GM19351 (cell line): Measurements from ENCODE around the gene PLCXD1.
"Not testable (repeated sequence)": the region's sequence is repeated elsewhere in the genome, so short reads cannot be mapped to it uniquely, and the experiment has no call there.

Experiments
- ATAC-seq: cut with Tn5 transposase; IDR thresholded peaks from one replicate; pipeline ENCODE4 v1.9.1; 2021; ENCODE audit warnings: mild to moderate bottlenecking, moderate library complexity; ENCODE audit not compliant: unreplicated experiment

Gene PLCXD1

GRCh38 chrX:290476-291166 is 9.4 kb downstream of the PLCXD1 start:
- ATAC-seq = no peak

GRCh38 chrX:291411-291901 is 10.3 kb downstream of the PLCXD1 start:
- ATAC-seq = no peak

- no peak for ATAC-seq
Observed at GRCh38 chrX:292900-293897, 12.0 kb downstream of the PLCXD1 start.

GRCh38 chrX:295136-295535 is 14.0 kb downstream of the PLCXD1 start:
- ATAC-seq = no peak

GRCh38 chrX:298993-299392 is 17.8 kb downstream of the PLCXD1 start:
- no peak for ATAC-seq

- no peak for ATAC-seq
Observed at GRCh38 chrX:300334-300733, 19.2 kb downstream of the PLCXD1 start.

- no peak for ATAC-seq
Observed at GRCh38 chrX:302975-303374, 21.8 kb downstream of the PLCXD1 start.

- ATAC-seq = not testable (repeated sequence)
Observed at GRCh38 chrX:305781-306613, 24.8 kb downstream of the PLCXD1 start.

GRCh38 chrX:306614-307251 is 25.6 kb downstream of the PLCXD1 start:
- not testable (repeated sequence) for ATAC-seq

- ATAC-seq = no peak
Observed at GRCh38 chrX:307261-308111, 26.3 kb downstream of the PLCXD1 start.

- no peak for ATAC-seq
Observed at GRCh38 chrX:308821-309520, 27.8 kb downstream of the PLCXD1 start.

- ATAC-seq = no peak
Observed at GRCh38 chrX:310621-311155, 29.5 kb downstream of the PLCXD1 start.

GRCh38 chrX:311156-312129 is 30.3 kb downstream of the PLCXD1 start:
- no peak for ATAC-seq

GRCh38 chrX:312621-313331 is 31.6 kb downstream of the PLCXD1 start:
- ATAC-seq = no peak

- no peak for ATAC-seq
Observed at GRCh38 chrX:313546-313945, 32.4 kb downstream of the PLCXD1 start.

GRCh38 chrX:314049-314448 is 32.9 kb downstream of the PLCXD1 start:
- no peak for ATAC-seq
